Measurements from ENCODE around the gene HNRNPDL. TPM values are rescaled to one million over a fixed set of nuclear protein-coding genes. Genes with fewer than 3 reads are reported as not detected.

HNRNPDL gene
- polyA plus RNA-seq, 1 experiment, result 74.1 TPM

DNA sequence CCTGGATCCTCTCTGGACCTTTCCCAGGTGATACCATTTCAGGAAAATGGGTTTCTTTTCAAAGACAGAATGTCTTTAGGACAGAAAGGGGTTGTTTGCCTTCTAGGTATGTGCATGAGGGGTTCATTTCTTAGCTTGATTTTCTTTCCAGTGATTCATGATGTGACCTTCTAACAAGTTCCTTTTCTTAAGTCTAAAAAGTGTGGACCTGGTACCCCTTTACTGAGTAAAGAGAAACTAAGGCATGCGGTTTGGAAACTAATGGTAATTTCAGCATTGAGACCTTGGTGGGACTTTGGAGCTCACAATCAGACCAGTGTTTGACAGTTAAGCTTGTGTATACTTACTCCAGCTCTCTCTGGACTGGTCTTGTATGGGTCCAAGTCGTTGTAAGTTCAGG is 8.8 kb upstream of the HNRNPDL start:
- TF ChIP-seq, protein P1, sequence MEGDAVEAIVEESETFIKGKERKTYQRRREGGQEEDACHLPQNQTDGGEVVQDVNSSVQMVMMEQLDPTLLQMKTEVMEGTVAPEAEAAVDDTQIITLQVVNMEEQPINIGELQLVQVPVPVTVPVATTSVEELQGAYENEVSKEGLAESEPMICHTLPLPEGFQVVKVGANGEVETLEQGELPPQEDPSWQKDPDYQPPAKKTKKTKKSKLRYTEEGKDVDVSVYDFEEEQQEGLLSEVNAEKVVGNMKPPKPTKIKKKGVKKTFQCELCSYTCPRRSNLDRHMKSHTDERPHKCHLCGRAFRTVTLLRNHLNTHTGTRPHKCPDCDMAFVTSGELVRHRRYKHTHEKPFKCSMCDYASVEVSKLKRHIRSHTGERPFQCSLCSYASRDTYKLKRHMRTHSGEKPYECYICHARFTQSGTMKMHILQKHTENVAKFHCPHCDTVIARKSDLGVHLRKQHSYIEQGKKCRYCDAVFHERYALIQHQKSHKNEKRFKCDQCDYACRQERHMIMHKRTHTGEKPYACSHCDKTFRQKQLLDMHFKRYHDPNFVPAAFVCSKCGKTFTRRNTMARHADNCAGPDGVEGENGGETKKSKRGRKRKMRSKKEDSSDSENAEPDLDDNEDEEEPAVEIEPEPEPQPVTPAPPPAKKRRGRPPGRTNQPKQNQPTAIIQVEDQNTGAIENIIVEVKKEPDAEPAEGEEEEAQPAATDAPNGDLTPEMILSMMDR (IDR thresholded peaks at IDR 0.05; ENCODE audit: insufficient read depth, low read depth, low read length), result no peak
- CTCF ChIA-PET, result interaction anchor here (1.1 to 3.1 kb wide), 3 partner anchors 9 to 11 kb away, joined by 4 to 14 read pairs (median 4); no protein-coding TSS in a partner anchor

DNA sequence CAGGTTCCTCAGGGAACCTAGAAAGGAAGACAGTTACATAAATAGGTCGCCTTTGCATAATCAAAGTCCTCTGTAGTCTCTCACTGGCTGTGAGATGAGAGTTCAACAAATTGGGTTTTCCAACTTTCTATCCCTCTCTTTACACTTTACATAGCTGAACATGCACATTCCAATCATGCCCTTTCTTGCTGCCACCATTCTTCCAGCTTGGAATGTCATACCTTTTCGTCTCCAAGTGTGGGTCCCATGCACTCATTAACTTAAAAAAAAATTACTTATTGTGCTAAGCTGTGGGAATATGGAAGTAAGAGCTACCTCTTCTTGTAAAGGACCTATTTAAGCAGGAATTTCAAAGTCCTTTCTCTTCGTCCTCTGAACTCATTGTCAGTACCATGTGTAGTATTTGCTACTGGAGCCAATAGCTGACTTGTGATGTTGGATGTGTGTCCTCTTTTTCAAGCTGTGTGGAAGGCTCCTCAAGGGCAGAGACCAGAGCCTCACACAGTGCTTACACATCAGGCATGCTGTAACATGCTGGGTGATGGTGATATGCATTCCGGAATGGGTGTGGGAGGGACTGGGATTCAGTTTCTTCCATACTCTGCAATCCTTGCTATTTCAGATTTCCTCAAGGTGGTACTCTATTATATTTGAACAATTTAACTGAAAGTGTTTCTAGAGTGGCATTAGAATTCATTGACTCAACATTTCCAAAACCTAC is 7.2 kb upstream of the HNRNPDL start:
- H3K27me3 ChIP-seq (ENCODE audit: control insufficient read depth, insufficient read depth, low read length), result no peaks in the 10 kb centered on the region
- TF ChIP-seq, protein P1 (IDR thresholded peaks at IDR 0.05; ENCODE audit: insufficient read depth, low read depth, low read length), result no peak
- CTCF ChIA-PET, result interaction anchor here (0.7 to 1.5 kb wide), 2 partner anchors 8 to 10 kb away, joined by 3 to 9 read pairs; no protein-coding TSS in a partner anchor
- POLR2A ChIA-PET, result no interaction called here
- no peak for DNase-seq (ENCODE audit: low read depth)
- peaks cover 2% of the 10 kb centered on the region; the same call in 1 of the 2 replicates for H3K36me3 ChIP-seq (ENCODE audit: control insufficient read depth, insufficient read depth, low read length)
- H3K4me3 ChIP-seq (ENCODE audit: low read depth, low read length), result no peak overlapping the region

More for the DNA sequence above, 8.8 kb upstream of the HNRNPDL start:
- Histone ChIP-seq H3K27me3 (ENCODE audit: control insufficient read depth, insufficient read depth, low read length) (no peaks in the 10 kb centered on the region), H3K36me3 (ENCODE audit: control insufficient read depth, insufficient read depth, low read length) (peaks cover 2% of the 10 kb centered on the region; the same call in 1 of the 2 replicates), H3K4me3 (ENCODE audit: low read depth, low read length) (no peak overlapping the region)
- DNase-seq (ENCODE audit: low read depth), result no peak
- POLR2A ChIA-PET, result no interaction called here

DNA sequence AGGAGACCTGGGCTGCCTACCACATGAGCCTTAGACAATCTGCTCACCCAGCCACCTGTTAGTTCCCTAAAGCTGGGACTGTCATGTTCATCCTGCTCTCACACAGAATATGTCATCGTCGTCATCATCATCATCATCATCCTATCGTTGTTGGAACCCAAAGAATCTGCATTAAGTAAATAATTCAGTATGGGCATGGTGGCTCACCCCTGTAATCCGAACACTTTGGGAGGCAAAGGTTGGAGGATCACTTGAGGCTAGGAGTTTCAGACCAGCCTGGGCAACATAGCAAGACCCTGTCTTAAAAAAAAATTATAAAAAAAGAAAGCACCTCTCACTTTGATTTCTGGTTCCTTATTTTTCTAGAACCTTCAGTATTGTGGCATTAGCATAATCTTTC is 6.5 kb upstream of the HNRNPDL start:
- POLR2A ChIA-PET, result no interaction called here
- CTCF ChIA-PET, result interaction anchor here (0.7 to 1.5 kb wide), 2 partner anchors 8 to 9 kb away, joined by 3 to 9 read pairs; no protein-coding TSS in a partner anchor
- no peak for DNase-seq (ENCODE audit: low read depth)
- TF ChIP-seq, protein P1 (IDR thresholded peaks at IDR 0.05; ENCODE audit: insufficient read depth, low read depth, low read length), result no peak
- no peak overlapping the region for H3K4me3 ChIP-seq (ENCODE audit: low read depth, low read length)
- H3K27me3 ChIP-seq (ENCODE audit: control insufficient read depth, insufficient read depth, low read length), result no peaks in the 10 kb centered on the region
- peaks cover 2% of the 10 kb centered on the region; the same call in 1 of the 2 replicates for H3K36me3 ChIP-seq (ENCODE audit: control insufficient read depth, insufficient read depth, low read length)

DNA sequence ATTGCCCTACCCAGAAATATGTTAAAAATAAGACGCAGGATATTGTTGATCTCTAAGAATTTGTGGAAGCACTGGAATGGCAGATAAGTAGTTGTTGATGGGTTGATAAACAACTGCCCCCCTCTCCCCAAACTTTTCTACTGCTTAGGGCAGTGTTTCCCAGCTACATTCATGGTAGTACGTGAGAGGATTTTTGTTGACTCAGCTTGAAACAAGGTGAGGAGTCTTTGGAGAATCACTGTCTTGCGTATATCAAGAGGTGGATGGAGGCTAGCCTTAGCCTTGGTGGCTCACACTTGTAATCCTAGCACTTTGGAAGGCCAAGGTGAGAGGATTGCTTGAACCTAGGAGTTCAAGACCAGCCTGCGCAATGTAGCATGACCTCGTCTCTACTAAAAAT is 5.9 kb upstream of the HNRNPDL start:
- POLR2A ChIA-PET, result no interaction called here
- Histone ChIP-seq H3K27me3 (ENCODE audit: control insufficient read depth, insufficient read depth, low read length) (no peaks in the 10 kb centered on the region), H3K4me3 (ENCODE audit: low read depth, low read length) (no peak overlapping the region), H3K36me3 (ENCODE audit: control insufficient read depth, insufficient read depth, low read length) (peaks cover 2% of the 10 kb centered on the region; the same call in 1 of the 2 replicates)
- CTCF ChIA-PET, result no interaction called here
- TF ChIP-seq, protein P1 (IDR thresholded peaks at IDR 0.05; ENCODE audit: insufficient read depth, low read depth, low read length), result no peak
- no peak for DNase-seq (ENCODE audit: low read depth)

DNA sequence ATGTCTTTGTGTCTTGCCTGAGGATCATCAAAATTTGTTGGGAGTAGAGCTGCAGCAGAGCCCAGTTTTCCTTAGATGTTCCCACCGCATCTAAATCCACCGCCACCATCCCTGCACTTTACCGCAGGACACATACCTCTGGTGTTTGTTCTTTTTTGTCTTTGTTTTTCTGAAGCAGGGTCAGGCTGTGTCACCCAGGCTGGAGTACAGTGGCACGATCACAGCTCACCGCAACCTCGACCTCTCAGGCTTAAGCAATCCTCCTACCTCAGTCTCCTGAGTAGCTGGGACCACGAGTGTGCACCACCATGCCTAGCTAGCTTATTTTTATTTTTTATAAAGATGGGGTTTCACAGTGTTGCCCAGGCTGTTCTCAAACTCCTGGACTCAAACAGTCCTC is 4.7 kb upstream of the HNRNPDL start:
- Histone ChIP-seq H3K4me3 (ENCODE audit: low read depth, low read length) (no peak overlapping the region), H3K27me3 (ENCODE audit: control insufficient read depth, insufficient read depth, low read length) (no peaks in the 10 kb centered on the region), H3K36me3 (ENCODE audit: control insufficient read depth, insufficient read depth, low read length) (peaks cover 2% of the 10 kb centered on the region; the same call in 1 of the 2 replicates)
- no peak for DNase-seq (ENCODE audit: low read depth)
- CTCF ChIA-PET, result interaction anchor here (0.6 to 1.2 kb wide), 3 partner anchors 9 to 50 kb away, joined by 3 read pairs; no protein-coding TSS in a partner anchor
- POLR2A ChIA-PET, result no interaction called here
- TF ChIP-seq, protein P1 (IDR thresholded peaks at IDR 0.05; ENCODE audit: insufficient read depth, low read depth, low read length), result no peak

All from BJ (cell line).